Stimulated activated CD4-positive, alpha-beta T cell treated with anti-CD3 and anti-CD28 coated beads, Interleukin-1b, Interleukin-23, amount 100 ng/mL, for 4 hours (primary cell): ENCODE results near the gene ITPRIPL2.
A peak's percentile ranks its signal among the peaks of the same experiment; 100 is the strongest.

ENCODE experiments used
- DNase-seq, 2 donors: peaks; one replicate each; pipeline ENCODE4 v3.0.0-alpha.2; 2020; ENCODE audit warnings: low read depth in 2 of 2

Gene ITPRIPL2

DNA sequence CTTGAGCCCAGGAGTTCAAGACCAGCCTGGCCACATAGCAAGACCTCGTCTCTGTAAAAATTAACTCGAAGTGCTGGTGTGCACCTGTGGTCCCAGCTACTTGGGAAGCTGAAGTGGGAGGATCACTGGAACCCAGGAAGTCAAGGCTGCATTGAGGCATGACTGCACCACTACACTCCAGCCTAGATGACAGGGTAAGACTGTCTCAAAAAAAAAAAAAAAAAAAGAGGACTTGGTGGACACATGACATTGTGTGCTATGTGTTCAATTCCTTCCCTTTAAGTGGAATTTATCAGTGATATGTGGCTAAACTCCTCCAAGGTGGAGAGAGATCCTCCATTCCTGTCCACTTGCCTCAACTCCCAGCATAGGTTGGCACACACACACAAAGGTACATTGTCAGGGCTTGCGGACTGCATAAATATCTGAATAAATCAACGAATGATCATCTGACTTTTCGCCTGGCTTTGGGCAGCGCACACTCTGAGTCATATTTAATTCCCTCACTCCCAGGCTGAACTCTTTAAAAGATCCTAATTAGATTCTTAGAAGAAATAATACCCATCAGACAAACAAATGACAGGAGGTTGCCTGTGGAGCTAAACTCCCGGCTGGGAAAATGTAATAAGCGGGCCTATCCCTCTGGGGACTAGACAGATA, 29.3 kb downstream of the ITPRIPL2 start:
- no peak for DNase-seq

DNA sequence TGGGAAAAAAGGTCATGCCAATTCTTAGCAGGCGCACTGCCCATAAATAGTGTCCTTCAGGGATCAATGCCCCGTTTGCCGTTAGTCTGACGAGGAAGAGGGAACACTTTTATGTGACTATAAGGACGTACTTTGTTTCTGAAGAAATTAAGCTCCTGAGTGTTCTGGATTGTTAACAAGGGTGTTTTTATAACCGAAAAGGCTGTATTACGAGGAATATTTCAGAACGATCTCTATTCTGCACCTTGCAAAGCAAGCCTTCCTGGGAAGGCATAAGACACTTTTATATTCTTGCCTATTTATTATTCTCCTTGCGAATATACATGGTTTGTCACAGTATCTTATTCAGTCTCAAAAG, 29.8 kb downstream of the ITPRIPL2 start:
- DNase-seq, result no peak

DNA sequence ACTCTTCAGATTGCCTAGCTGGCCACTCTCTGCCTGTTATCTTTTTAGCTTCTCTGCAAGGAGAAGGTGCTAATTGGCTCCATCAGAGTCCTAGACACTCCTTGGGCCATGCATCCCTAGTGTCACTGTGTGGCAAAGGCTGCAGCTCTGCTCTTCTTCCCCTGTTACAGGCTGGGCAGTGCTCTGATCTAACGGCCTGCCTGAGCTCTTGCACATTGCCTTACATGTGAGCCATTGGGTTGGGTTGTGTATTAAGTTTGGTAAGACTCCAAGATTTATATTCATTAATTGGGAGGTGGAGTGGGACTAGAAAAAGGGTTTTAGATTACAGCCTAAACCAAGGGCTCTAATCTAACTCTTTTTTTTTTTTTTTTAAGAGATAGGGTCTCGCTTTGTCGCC, 31.2 kb downstream of the ITPRIPL2 start:
- DNase-seq, result no peak

DNA sequence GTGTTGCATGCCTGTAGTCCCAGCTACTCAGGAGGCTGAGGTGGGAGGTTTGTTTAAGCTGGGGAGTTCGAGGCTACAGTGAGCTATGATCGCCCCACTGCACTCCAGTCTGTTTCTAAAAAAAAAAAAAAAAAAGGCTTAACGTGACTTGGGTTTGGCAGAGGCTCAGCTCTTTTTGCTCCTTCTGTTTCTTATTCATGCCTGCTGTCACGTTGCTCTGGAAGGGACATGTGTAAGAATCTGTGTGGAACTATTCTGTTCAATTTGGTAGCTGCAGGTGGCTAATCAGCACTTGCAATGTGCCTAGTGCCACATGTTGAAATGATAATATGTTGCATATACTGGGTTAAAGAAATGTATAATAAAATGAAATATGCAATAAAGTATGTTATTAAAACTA, 33.4 kb downstream of the ITPRIPL2 start:
- DNase-seq, result no peak

DNA sequence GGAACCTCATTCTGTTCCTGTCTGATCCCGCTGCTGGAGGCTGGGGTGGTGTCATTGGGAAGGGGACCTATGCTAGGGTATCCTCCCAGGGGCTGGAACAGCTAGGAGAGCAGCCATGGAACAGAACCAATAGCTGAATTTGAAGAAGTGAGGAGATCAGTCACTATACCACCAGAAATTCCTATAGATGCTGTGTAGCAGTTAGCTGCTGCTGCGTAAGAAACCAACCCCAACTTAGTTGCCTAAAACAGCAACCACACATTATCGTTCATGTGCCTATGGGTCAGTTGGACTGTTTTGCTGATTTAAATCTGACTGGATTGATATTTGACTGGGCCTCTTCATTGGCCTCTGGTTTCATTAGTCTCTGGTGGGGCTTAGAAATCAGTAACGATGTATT, 33.9 kb downstream of the ITPRIPL2 start:
- DNase-seq, result no peak

DNA sequence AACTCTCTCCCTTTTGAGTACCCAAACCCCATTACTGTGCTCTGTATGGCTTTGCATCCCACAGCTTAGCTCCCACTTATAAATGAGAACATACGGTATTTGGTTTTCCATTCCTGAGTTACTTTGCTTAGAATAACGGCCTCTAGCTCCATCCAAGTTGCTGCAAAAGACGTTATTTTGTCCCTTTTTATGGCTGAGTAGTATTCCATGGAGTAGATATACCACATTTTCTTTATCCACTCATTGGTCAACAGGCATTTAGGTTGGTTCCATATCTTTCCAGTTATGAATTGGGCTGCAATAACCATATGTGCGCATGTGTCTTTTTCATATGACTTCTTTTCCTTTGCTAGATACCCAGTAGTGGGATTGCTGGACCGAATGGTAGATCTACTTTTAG, 34.4 kb downstream of the ITPRIPL2 start:
- DNase-seq, result no peak

DNA sequence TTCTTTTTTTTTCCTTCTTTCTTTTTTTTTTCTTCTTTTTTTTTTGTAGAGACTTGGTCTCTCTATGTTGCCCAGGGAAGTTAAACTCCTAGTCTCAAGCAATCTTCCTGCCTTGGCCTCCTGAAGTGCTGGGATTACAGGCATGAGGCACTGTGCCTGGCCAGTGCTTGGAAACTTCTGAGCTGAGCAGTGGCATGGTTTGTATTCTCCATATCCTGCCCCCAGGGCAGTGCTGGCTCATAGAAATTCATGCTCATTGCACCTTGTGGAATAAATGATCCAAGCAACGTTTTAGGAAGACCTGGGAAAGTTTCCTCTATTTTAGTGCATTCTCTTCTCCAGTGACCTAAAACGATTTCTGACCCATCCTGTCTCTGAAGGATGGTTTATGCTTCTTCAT, 37.5 kb downstream of the ITPRIPL2 start:
- no peak for DNase-seq

DNA sequence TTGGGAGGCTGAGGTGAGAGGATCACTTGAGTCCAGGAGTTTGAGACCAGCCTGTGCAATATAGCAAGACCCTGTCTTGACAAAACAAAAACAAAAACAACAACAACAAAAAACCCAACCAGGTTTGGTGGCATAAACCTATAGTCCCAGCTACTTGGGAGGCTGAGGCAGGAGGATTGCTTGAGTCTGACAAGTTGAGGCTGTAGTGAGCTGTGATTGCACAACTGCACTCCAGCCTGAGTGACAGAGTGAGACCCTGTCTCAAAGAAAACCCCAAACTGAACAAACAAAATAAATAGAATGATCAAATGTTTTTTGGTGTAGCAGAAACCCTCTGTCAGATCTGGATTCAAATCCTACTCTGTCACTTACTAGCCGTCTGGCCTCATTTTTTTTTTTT, 38.3 kb downstream of the ITPRIPL2 start:
- DNase-seq, result no peak

DNA sequence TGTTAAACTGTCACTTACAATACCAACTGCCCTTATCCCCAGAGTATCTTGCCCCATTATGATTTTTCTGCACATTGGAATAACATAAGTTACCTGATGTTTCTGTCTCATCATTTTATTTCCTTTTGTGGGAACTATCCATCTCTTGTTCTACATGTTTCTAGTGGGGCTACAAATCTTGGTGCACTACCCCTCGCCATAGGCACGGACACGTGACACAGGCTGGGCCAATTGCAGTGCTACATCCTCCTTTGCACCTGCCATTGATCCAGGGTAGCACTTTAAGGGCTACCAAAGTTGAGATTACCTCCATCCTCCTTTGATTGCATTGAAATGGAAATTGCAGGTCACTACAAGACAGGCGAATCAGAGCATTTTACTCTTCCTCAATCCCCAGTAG, 40.1 kb downstream of the ITPRIPL2 start:
- no peak for DNase-seq

DNA sequence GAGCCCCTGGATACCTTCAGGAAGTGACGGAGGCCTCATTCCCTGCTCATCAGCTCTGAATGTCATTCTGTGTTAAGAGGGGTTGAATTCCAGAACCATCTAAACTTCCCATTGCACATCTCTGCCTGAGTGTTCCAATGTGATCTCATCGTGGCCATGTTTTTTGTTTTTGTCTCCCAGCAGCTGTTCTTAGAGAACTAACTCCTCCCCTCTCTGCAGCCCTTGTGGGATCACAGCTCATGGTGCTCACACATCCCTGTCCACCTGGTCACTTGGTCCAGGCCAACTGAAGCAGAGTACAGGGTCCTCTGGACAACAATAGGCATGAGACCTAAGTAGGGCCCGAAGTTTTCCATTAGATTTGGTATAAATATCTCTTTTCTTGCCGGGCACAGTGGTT, 48.3 kb downstream of the ITPRIPL2 start:
- DNase-seq, result no peak

DNA sequence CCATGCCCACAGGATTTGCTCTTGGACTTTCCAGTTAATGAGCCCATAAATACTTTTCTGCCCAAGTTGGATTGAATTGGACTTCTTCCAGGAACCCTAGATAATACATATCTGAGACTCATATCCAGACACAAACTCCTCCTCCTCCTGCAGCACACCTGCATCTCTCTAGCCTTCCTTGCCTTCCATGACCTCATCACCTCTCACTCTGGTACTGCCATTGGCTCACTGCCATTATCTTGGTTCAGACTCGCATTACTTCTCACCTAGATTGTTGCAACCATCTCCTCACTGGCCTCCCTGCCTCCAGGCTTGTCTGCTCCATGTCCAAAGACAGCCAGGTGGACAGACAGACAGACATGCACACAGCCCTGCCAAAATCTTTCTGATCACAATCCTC, 49.5 kb downstream of the ITPRIPL2 start:
- no peak for DNase-seq

DNA sequence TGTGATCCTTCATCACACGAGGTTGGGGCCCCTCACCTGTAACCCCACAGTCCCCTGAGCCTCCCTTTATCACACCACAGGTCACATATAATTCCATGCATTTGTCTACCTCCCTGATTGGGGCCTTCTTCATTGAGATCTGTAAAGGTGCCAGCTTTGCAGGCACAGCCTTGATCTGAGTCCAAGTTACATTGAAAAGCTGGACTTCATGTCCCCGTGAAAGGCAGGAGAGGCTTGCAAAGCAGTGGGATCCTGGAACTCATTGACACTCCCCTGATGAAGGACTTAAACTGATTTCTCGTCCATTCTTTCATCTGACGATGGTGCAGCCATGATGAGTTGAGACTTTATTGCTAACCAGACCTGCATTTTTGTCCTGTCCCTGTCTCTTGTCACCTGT, 50.5 kb downstream of the ITPRIPL2 start:
- no peak for DNase-seq

DNA sequence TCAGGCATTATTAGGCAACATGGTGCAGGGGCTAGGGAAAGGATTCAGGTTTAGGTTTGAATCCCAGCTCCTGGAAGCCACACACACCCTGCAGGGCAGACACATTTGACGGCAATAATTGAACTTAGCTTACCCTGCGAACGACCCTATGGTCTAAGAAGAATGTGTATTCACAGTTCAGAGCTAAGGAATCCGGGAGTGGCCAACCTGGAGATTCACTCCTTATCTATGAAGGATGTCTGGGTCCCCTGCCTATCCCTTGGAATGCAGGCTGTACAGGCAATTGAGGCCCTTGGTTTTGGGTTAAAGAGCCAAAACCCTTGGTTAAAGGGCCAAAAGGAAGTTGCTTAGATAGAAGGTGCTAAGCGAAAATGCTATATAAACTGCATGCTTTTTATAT, 51.3 kb downstream of the ITPRIPL2 start:
- DNase-seq, result no peak

DNA sequence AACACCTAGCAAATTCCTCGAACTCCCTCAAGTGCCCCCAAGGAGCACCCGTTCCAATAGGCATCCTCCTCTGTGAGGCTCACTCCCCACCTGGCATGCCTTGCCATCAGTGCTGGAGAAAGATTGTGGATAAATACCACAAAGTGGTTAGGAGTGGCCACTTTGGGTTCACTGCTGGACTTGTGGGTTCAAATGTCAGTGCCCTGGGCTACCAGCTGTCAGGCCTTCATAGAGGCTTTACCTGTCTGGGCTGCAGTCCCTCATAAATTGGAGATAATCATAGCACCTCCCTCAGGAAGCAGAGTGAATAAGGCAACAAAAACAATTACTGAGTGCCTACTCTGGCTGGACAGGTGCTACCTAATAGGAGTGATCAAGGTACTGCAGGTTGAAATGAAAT, 52.7 kb downstream of the ITPRIPL2 start:
- no peak for DNase-seq

DNA sequence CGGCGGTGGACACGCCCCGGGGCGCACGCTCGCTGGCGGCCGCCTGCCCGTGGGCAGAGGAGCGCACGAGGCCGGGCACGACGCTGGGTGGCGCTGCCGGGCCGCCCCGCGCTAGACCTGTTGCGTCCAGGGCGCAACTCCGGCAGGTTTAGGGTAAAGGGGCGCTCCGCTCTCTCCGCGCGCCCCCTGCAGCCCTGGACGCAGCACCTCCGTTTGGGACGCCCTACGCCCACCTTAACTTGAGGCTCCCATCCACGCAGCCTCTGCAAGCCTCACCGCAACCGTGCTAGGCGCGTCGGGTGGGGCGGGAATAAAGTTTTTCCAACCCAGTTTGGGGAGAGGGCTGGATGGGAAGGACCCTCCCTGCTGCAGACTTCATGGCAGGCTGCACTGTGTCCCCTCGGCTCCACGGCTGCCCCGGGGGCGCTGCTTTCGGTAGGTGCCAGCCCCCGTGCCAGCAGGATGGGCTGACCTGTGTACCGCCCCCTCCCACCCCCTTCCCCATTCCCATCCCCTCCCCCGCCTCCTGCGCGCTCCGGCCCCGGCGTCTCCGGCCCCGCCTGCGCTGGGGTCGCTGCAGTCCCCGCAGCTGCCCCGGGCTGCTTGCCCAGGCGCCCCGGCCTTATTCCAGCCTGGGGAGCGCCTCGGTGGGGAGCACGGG, 54.1 kb downstream of the ITPRIPL2 start, which contains the start of gene SYT17:
Gene SYT17, plus strand, starts transcription at position 531 of the 661 bp plus-strand sequence. CDS start 407 bp downstream, outside the sequence.
- peak in 1 of 2 donors; percentile 15 for DNase-seq

DNA sequence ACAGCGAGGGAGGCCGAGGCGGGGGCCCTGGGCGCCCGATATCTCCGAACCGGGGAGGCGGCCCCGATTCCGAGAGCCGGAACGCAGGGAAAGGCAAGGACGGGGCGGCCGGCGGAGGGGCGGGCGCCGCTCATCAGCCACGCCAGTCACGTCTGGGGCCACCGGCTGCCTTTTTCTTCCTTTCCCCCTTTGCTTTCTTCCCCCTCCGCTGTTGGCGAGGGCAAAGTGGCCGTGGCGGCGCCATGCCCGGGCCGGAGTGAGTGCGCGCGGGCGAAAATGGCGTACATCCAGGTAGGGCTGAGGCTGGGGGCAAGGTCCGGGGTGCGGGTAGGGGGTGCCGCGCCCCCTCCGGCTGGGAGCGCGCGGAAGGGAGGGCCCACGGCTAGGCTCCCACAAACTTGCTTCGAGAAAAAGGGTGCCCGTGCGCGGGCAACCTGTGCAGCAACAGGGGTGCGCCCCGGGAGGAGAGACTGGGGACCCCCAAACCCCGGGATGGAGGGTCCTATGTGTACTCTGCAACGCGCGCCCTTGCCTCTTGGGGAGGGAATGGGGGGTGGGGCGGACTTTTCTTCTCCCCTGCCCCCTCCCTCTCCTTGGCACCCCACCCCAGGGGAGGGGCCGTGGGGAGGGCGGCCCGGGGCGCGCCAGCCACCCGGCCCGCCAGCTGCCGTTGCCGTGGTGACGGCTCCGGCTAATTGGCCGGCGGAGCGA, 54.8 kb downstream of the ITPRIPL2 start:
- DNase-seq, result no peak

DNA sequence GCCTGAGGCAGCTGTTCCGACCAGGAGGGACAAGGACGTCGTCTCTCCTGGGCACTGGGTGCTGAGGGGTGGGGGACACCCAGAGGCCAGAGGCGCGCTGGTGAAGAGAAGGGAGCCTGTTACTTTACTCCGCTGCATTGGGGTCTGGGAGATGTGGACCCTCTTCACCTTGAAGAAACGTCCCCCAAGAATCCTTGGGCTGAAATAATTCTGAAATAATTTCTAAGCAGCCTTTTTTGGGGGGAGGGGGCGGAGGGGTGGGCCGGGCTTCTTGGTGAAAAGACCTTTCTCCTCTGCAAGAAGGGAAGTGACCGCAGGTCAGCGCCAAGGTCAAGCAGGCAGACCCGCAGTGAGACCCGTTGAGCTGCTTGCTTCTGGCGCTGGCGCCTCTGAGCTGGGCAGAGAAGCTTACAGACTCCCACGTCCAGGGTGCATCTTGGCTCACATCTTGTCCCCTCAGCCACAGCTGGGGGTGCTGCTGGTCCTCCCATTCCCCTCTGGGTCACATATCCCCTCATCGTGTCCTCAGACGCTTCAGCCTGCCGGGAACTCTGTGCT, 55.4 kb downstream of the ITPRIPL2 start:
- no peak for DNase-seq

DNA sequence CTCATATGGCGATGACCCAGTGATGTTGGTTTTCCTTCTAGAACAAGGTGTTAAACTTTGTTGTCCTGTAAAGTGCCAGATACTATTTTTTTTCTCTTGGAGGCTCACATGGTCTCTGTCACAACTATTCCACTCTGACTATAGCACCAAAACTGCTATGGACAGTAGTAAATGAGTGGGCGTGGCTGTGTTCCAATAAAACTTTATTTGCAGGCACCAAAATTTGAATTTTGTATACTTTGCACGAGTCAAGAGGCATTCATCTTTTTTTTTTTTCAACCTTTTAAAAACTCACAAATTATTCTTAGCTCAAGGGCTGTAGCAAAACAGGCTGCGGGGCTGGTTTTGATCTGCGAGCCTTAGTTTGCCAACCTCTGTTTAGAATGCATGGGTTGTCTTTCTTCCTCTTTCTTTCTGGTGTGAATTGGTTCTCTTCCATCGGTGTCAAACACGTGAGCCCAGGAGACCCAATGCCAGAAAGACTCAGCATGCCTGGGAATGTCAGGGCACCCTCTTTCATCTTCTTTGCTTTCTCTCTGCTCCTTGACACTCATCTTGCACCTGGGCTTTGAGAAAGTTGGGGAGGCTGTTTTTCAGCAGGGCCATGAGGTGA, 56.4 kb downstream of the ITPRIPL2 start:
- DNase-seq, result no peak
